A549 (cell line): ENCODE measurements around the gene LSR. TPM values are rescaled to one million over a fixed set of nuclear protein-coding genes. Genes with fewer than 3 reads are reported as not detected.

ENCODE experiments used
- ATAC-seq, 2 experiments: fragments of 200-7000 bp in 1 of 2; fragments of >200 bp in 1 of 2; cut with Nextera tagmentation in 1 of 2; cut with Tn5 transposase in 1 of 2; 3 replicates each; pipeline versions ENCODE4 v1.8.0 to v1.9.1; 2018 to 2020; ENCODE audit warnings: mild to moderate bottlenecking in 1 of 2, moderate library complexity in 1 of 2
- CTCF ChIA-PET: fragments of 300-600 bp; sonication (Branson Sonifier 250); formaldehyde crosslinking; extraction: SDS; loops from one replicate; lab custom pipeline; 2021; ENCODE audit warnings: antibody characterized with exemption, inconsistent platforms; lab: Yijun Ruan, JAX
- POLR2A ChIA-PET: fragments of 350-600 bp; formaldehyde crosslinking; extraction: SDS; loops from one replicate; lab custom pipeline; 2021; ENCODE audit warnings: antibody characterized with exemption, inconsistent platforms; lab: Yijun Ruan, JAX
- DNase-seq, 2 experiments: peaks; one replicate each; pipeline versions ENCODE4 v3.0.0 to v3.0.0-alpha.2; 2011 to 2016; ENCODE audit warnings: low read depth in 1 of 2, low spot score in 1 of 2
- FAIRE-seq: peaks from 2 replicates; lab custom pipeline; 2011; peaks lifted over from hg19 to GRCh38; lab: Jason Lieb, UNC
- H3K27ac ChIP-seq, 2 experiments: fragments of >200 bp; sonication (Bioruptor Twin); formaldehyde crosslinking; 3 replicates each; pipeline ENCODE4 v1.5.1; 2016 to 2017
- H3K4me1 ChIP-seq: fragments of >200 bp; sonication (Bioruptor Twin); formaldehyde crosslinking; 3 replicates; pipeline ENCODE4 v1.6.1; 2016
- H3K4me2 ChIP-seq: fragments of >200 bp; sonication (Bioruptor Twin); formaldehyde crosslinking; 3 replicates; pipeline ENCODE4 v1.6.1; 2016
- H3K4me3 ChIP-seq: fragments of >200 bp; sonication (Bioruptor Twin); formaldehyde crosslinking; 3 replicates; pipeline ENCODE4 v1.5.1; 2016
- H3K9me3 ChIP-seq: fragments of >200 bp; sonication (Bioruptor Twin); formaldehyde crosslinking; 3 replicates; pipeline ENCODE4 v1.6.1; 2016
- CBX8 ChIP-seq: fragments of 200-600 bp; sonication (generic); IDR thresholded peaks from 2 replicates; pipeline ENCODE4 v1.6.1; 2016
- EHF ChIP-seq: fragments of 250-450 bp; sonication (Bioruptor Pico); IDR thresholded peaks from 2 replicates; pipeline ENCODE4 v1.5.0; 2020; ENCODE audit warnings: mild to moderate bottlenecking
- EHMT2 ChIP-seq: fragments of 200-600 bp; sonication (generic); IDR thresholded peaks from 2 replicates; pipeline ENCODE4 v1.6.1; 2016; ENCODE audit warnings: antibody characterized with exemption, low read depth, mild to moderate bottlenecking, moderate library complexity
- FOSL2 ChIP-seq, 2 experiments: fragments of 450-650 bp in 1 of 2; fragments of >200 bp in 1 of 2; sonication (Bioruptor Twin) in 1 of 2; formaldehyde crosslinking; IDR thresholded peaks; 2 replicates each; pipeline versions ENCODE4 v1.5.0 to v1.6.1; 2016 to 2020; ENCODE audit warnings: mild to moderate bottlenecking in 1 of 2, moderate library complexity in 1 of 2
- FOXS1 ChIP-seq: fragments of 250-450 bp; sonication (Bioruptor Pico); IDR thresholded peaks from 2 replicates; pipeline ENCODE4 v1.5.0; 2020; ENCODE audit warnings: mild to moderate bottlenecking, moderate library complexity
- HEYL ChIP-seq: fragments of 250-450 bp; sonication (Bioruptor Pico); IDR thresholded peaks from 2 replicates; pipeline ENCODE4 v1.8.0; 2021; ENCODE audit warnings: mild to moderate bottlenecking, moderate library complexity
- HMGXB4 ChIP-seq: fragments of 250-450 bp; sonication (Bioruptor Pico); IDR thresholded peaks from 2 replicates; pipeline ENCODE4 v1.5.0; 2021; ENCODE audit warnings: mild to moderate bottlenecking, moderate library complexity, borderline replicate concordance
- HOXB13 ChIP-seq: fragments of 250-450 bp; sonication (Bioruptor Pico); IDR thresholded peaks from 2 replicates; pipeline ENCODE4 v1.5.0; 2020; ENCODE audit warnings: low read depth, mild to moderate bottlenecking, moderate library complexity
- HOXB5 ChIP-seq: fragments of 250-450 bp; sonication (Bioruptor Pico); IDR thresholded peaks from 2 replicates; pipeline ENCODE4 v1.5.0; 2020; ENCODE audit warnings: mild to moderate bottlenecking, moderate library complexity
- JUNB ChIP-seq: fragments of >200 bp; sonication (Bioruptor Twin); formaldehyde crosslinking; IDR thresholded peaks from 2 replicates; pipeline ENCODE4 v1.6.1; 2016
- NR3C1 ChIP-seq: fragments of >200 bp; sonication (Bioruptor Twin); formaldehyde crosslinking; IDR thresholded peaks from 3 replicates; pipeline ENCODE4 v1.6.1; 2017
- POLR2A ChIP-seq: IDR thresholded peaks from 2 replicates; pipeline ENCODE4 v1.6.1; 2012; ENCODE audit warnings: mild to moderate bottlenecking, low read length
- REST ChIP-seq: fragments of 200-600 bp; sonication (generic); IDR thresholded peaks from 2 replicates; pipeline ENCODE4 v1.6.1; 2016; ENCODE audit warnings: antibody characterized with exemption, mild to moderate bottlenecking, moderate library complexity
- RFX5 ChIP-seq: fragments of 450-650 bp; IDR thresholded peaks from 2 replicates; pipeline ENCODE4 v1.7.1; 2014; ENCODE audit warnings: antibody characterized with exemption, mild to moderate bottlenecking, moderate library complexity
- RNF2 ChIP-seq: fragments of 200-600 bp; sonication (generic); IDR thresholded peaks from 2 replicates; pipeline ENCODE4 v1.6.1; 2016; ENCODE audit warnings: low read depth, mild to moderate bottlenecking, antibody characterized with exemption, moderate library complexity, borderline replicate concordance
- SMC3 ChIP-seq: fragments of >200 bp; sonication (Bioruptor Twin); formaldehyde crosslinking; IDR thresholded peaks from 3 replicates; pipeline ENCODE4 v1.6.1; 2018; ENCODE audit warnings: inconsistent platforms
- TFCP2L1 ChIP-seq: fragments of 250-450 bp; sonication (Bioruptor Pico); IDR thresholded peaks from 2 replicates; pipeline ENCODE4 v1.5.0; 2021; ENCODE audit warnings: mild to moderate bottlenecking
- TP53 ChIP-seq: fragments of 250-450 bp; sonication (Bioruptor Pico); IDR thresholded peaks from 2 replicates; pipeline ENCODE4 v1.5.0; 2021; ENCODE audit warnings: mild to moderate bottlenecking, moderate library complexity
- ZFP36 ChIP-seq: fragments of 450-650 bp; IDR thresholded peaks from 2 replicates; pipeline ENCODE4 v1.6.1; 2014; ENCODE audit warnings: borderline replicate concordance; ENCODE audit not compliant: partially characterized antibody
- WGBS: methylation state at CpG from one replicate; pipeline ENCODE4 v1.1.6; 2017; ENCODE audit errors: missing lambda C conversion rate; 5-methylcytosine and 5-hydroxymethylcytosine counted together
- polyA plus RNA-seq, 4 experiments: library from polyadenylated mRNA; depleted of rRNA in 3 of 4; stranded (reverse); fragments of >200 nt; fragmentation: RNase III in 1 of 4; extraction: RNeasy Plus Mini Kit Qiagen cat#74134 plus additional on column Dnase treatment in 1 of 4; gene quantifications; 2 replicates in 3 of 4; 3 replicates in 1 of 4; pipeline ENCODE4 v1.2.3, GENCODE V29; 2011 to 2017
- TF ChIP-seq, protein P1 (sequence below): IDR thresholded peaks from 2 replicates; pipeline ENCODE4 v1.6.1; 2012
- TF ChIP-seq, protein P2 (sequence below): fragments of 450-650 bp; IDR thresholded peaks from 2 replicates; pipeline ENCODE4 v1.6.1; 2014; ENCODE audit warnings: antibody characterized with exemption

LSR gene
- polyA plus RNA-seq, 2 of the 4 experiments (the other 2 are of a cell fraction) = 2.1 to 3.6 TPM

DNA sequence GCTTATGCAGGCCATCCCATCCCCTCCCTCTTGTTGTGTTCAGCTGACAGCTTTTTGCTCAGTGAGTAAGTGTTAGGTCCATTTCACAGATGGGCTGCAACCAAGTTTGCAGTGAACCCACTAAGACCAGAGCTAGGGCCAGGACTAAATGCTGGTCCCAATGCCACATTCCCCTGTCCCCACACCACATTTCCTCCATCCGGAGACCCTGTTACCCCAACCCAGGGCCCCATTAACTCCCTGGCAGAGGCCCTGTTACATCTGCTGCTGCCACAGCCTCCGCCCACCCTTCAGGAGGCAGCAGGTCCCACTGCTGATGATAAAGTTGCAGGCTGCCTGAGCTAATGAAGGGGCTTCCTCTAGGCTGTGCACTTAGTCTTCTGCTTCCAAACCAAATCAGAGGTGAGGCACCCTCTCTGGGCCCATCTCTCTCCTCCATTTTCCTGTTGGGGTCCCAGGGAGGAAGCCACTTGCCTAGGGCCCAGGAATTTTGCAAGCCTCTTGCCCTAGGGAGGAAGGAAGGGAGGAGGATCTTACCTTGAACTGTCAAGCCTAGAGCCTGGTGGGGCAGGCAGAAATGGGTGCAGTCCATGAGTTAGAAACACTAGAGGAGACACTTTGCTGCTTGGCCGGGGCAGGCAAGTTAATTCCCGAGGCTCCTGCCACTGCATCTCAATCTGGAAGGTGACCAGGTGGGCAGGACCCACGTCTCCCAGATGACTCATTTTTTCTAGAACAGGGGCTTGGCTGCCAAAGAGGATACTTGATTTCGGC is 16.5 kb downstream of the LSR start:
- no peak overlapping the region for H3K4me2 ChIP-seq
- 71% methylated on average over 6 of the region's 6 CpGs for WGBS
- peaks cover 12% of the 10 kb centered on the region for H3K4me1 ChIP-seq
- no peak overlapping the region for H3K27ac ChIP-seq
- FAIRE-seq (no peak), DNase-seq (no peak)
- ChIA-PET POLR2A (interaction anchor here (1.2 kb wide), 1 partner anchor 12 kb away, joined by 4 read pairs; no protein-coding TSS in a partner anchor), CTCF (interaction anchor here (0.6 to 1.9 kb wide), 16 partner anchors 9 to 863 kb away, joined by 3 to 10 read pairs (median 4); partner anchors contain the start of genes FXYD3 and LGI4)
- H3K4me3 ChIP-seq = no peak overlapping the region
- no peaks in the 10 kb centered on the region for H3K9me3 ChIP-seq
- no peak for TF ChIP-seq NR3C1
- no peak for TF ChIP-seq TFCP2L1 (CRISPR knock-in tag)
- TF ChIP-seq, protein P1, sequence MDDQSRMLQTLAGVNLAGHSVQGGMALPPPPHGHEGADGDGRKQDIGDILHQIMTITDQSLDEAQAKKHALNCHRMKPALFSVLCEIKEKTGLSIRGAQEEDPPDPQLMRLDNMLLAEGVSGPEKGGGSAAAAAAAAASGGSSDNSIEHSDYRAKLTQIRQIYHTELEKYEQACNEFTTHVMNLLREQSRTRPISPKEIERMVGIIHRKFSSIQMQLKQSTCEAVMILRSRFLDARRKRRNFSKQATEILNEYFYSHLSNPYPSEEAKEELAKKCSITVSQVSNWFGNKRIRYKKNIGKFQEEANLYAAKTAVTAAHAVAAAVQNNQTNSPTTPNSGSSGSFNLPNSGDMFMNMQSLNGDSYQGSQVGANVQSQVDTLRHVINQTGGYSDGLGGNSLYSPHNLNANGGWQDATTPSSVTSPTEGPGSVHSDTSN = peak; percentile 33; the same call in 1 of the 2 replicates
- TF ChIP-seq SMC3 = no peak
- TF ChIP-seq JUNB = no peak
- no peak for TF ChIP-seq EHMT2
- no peak for TF ChIP-seq HOXB5
- TF ChIP-seq FOXS1 = no peak
- TF ChIP-seq HEYL = no peak
- no peak for TF ChIP-seq HOXB13
- 0 out of 2 replicates have a peak, but pooled peaks have one; percentile 15 for TF ChIP-seq TP53
- no peak for TF ChIP-seq FOSL2 (IDR thresholded peaks at IDR 0.05)
- no peak for TF ChIP-seq FOSL2 (CRISPR knock-in tag; IDR thresholded peaks at IDR 0.05)
- TF ChIP-seq, all 56 proteins: peak for 2
- no peak for ATAC-seq

DNA sequence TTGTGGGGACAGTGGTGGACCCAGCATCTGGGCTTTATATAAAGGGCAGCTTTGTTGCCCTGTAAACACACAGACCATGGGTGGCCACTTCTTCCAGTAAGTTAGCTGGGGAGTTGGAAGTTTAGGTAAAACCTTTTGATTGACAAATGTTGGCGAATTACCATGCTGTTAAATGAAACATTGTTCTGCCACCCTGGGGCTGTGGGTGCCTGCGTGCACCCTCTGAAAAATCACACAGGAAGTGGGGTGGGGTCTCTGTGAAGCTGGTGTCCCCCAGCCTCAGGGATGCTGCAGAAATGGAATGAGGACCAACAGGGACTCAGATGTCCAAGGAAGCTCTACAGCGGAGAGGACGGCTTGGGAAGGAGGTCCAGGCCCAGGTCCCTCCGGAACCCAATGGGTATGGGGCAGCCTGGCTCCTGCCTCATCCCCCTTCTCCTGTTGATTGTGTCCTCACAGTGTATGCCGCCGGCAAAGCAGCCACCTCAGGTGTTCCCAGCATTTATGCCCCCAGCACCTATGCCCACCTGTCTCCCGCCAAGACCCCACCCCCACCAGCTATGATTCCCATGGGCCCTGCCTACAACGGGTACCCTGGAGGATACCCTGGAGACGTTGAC is 17.2 kb downstream of the LSR start:
- H3K4me2 ChIP-seq = peak overlapping the region; percentile 93
- WGBS = 95% methylated on average over 10 of the region's 10 CpGs
- POLR2A ChIA-PET = no interaction called here
- peak overlapping the region in 1 of 2 experiments; percentile 97; a peak in 2 of 6 replicates for H3K27ac ChIP-seq
- peaks cover 14% of the 10 kb centered on the region for H3K4me1 ChIP-seq
- TF ChIP-seq RNF2 (no peak), POLR2A (peak; percentile 41), FOXS1 (no peak), HEYL (no peak), REST (no peak), TFCP2L1 (CRISPR knock-in tag) (no peak), CBX8 (no peak), EHF (CRISPR knock-in tag) (no peak), RFX5 (no peak), FOSL2 (IDR thresholded peaks at IDR 0.05) (no peak), FOSL2 (CRISPR knock-in tag; IDR thresholded peaks at IDR 0.05) (0 out of 2 replicates have a peak, but pooled peaks have one; percentile 15), HMGXB4 (CRISPR knock-in tag) (no peak), ZFP36 (no peak)
- TF ChIP-seq, protein P1 = 0 out of 2 replicates have a peak, but pooled peaks have one; percentile 53
- TF ChIP-seq, protein P2, sequence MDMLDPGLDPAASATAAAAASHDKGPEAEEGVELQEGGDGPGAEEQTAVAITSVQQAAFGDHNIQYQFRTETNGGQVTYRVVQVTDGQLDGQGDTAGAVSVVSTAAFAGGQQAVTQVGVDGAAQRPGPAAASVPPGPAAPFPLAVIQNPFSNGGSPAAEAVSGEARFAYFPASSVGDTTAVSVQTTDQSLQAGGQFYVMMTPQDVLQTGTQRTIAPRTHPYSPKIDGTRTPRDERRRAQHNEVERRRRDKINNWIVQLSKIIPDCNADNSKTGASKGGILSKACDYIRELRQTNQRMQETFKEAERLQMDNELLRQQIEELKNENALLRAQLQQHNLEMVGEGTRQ = no peak
- TF ChIP-seq, all 56 proteins: peak for 3
- ATAC-seq (no peak), FAIRE-seq (no peak), DNase-seq (no peak)
- Histone ChIP-seq H3K9me3 (no peaks in the 10 kb centered on the region), H3K4me3 (no peak overlapping the region; the same call in 2 of the 3 replicates)
- CTCF ChIA-PET = interaction anchor here (0.8 to 5.6 kb wide), 15 partner anchors 8 to 244 kb away, joined by 3 to 97 read pairs (median 4); partner anchors contain the start of genes FXYD3, FXYD7, HAMP and LGI4
